Heart right ventricle (tissue), 16 donors: ENCODE measurements around the gene S100A13. TPM values are rescaled to one million over a fixed set of nuclear protein-coding genes. Genes with fewer than 3 reads are reported as not detected.
"Not testable (repeated sequence)": the region's sequence is repeated elsewhere in the genome, so short reads cannot be mapped to it uniquely, and the experiment has no call there.

Experiments
- ATAC-seq, 8 donors: fragments of 200-7000 bp; cut with Tn5 transposase; one replicate each; pipeline ENCODE4 v1.9.1; 2020; ENCODE audit warnings: mild to moderate bottlenecking in 8 of 8, moderate library complexity in 8 of 8, moderate number of reproducible peaks in 1 of 8
- DNase-seq, 2 donors: peaks; one replicate each; pipeline ENCODE4 v3.0.0-alpha.2; 2020
- H3K27ac ChIP-seq, 10 donors: fragments of 200-600 bp; sonication (generic) in 2 of 10; one replicate each; pipeline versions ENCODE4 v1.5.0 to v1.8.0; 2020 to 2022; ENCODE audit warnings: mild to moderate bottlenecking in 3 of 10
- H3K27me3 ChIP-seq, 7 donors: fragments of 200-600 bp; one replicate each; pipeline ENCODE4 v1.8.0; 2021 to 2022; ENCODE audit warnings: mild to moderate bottlenecking in 2 of 7
- H3K36me3 ChIP-seq, 9 donors: fragments of 200-600 bp; sonication (generic) in 1 of 9; one replicate each; pipeline versions ENCODE4 v1.5.0 to v1.8.0; 2020 to 2022; ENCODE audit warnings: mild to moderate bottlenecking in 2 of 9
- H3K4me1 ChIP-seq, 9 donors: fragments of 200-600 bp; sonication (generic) in 1 of 9; one replicate each; pipeline versions ENCODE4 v1.5.0 to v1.8.0; 2020 to 2022; ENCODE audit warnings: mild to moderate bottlenecking in 4 of 9
- H3K4me3 ChIP-seq, 10 donors: fragments of 200-600 bp; sonication (generic) in 2 of 10; one replicate each; pipeline versions ENCODE4 v1.5.0 to v1.8.0; 2020 to 2022; ENCODE audit warnings: mild to moderate bottlenecking in 7 of 10, moderate library complexity in 2 of 10
- H3K9me3 ChIP-seq, 11 donors: fragments of 200-600 bp in 10 of 11; sonication (generic) in 2 of 11; one replicate each; pipeline versions ENCODE4 v1.5.0 to v1.8.0; 2013 to 2022; ENCODE audit warnings: mild to moderate bottlenecking in 2 of 11, control low read depth in 1 of 11, moderate library complexity in 1 of 11
- CTCF ChIP-seq, 9 donors: fragments of 200-600 bp; sonication (generic) in 2 of 9; IDR thresholded peaks; one replicate each; pipeline versions ENCODE4 v1.5.0 to v1.8.0; 2021 to 2022; ENCODE audit warnings: antibody characterized with exemption in 9 of 9, mild to moderate bottlenecking in 5 of 9, moderate library complexity in 1 of 9
- WGBS, 2 donors: extraction: QIAGEN DNeasy Blood & Tissue Kit; methylation state at CpG; one replicate each; pipeline ENCODE4 v1.1.7; 2013; ENCODE audit warnings: inconsistent platforms in 1 of 2; 5-methylcytosine and 5-hydroxymethylcytosine counted together
- intact Hi-C, 10 donors: fragments of 100-400 bp; cut with DNase I; formaldehyde crosslinking; loops; one replicate each; pipeline versions ENCODE4 v1.11.1 to v1.14.2; 2022
- polyA plus RNA-seq, 2 donors: library from polyadenylated mRNA; stranded (reverse); fragments of 200-250 nt; gene quantifications; one replicate each; pipeline ENCODE4 v1.2.3, GENCODE V29; 2013
- total RNA-seq, 10 donors: library from RNA; stranded (reverse); fragmentation: NEBNext Ultra II Directional in 3 of 10; extraction: Animal tissue kit (Norgen Biotek cat#: 25700) in 3 of 10; gene quantifications; one replicate each; pipeline versions ENCODE4 v1.2.1 to v1.2.4, GENCODE V29; 2021 to 2023
- donor health status: Arrhythmogenic right ventricular cardiomyopathy.
- donor health status: ischemic (EF 13 %, LVEDD 7.1; RV severe dilation, severe dysfunction).
- donor health status: healthy with polysubstance abuse.
- donor health status: DM: no; HTN: yes; CAD: no.
- donor health status: DM: no; HTN: no; CAD: no.
- donor health status: ischemic (EF 25% LVEDD 6.9; RV normal size, moderate dysfunction).
- donor health status: ischemic (EF 25% LVEDD 5.7; RV mildly dilated, moderate dysfunction).
- donor health status: healthy.
- donor health status: DM: yes; HTN: yes; CAD: no.
- donor health status: Ischemic cardiomyopathy.
- donor health status: ischemic (EF 35%, LVEDD 5.7; RV mildly dilated, moderate dysfunction).
- donor health status: nonischemic (EF 11% LVEDD 7.7; RV severe dilation, severe dysfunction).
- donor health status: DM: yes; HTN: yes; CAD: no.
- donor health status: PGD.
- donor health status: ischemic (EF 29% LVEDD 5.4; RV normal size, mild dysfunction).
- donor health status: nonischemic (EF 23%, LVEDD 6.1; RV moderate dilation, normal function).

Gene S100A13
- total and polyA plus RNA-seq, 12 donors = 101 to 335 (median 134) TPM

- ATAC-seq (no peak), DNase-seq (no peak)
- H3K9me3 ChIP-seq = no peaks in the 10 kb centered on the region
- peaks cover 0 to 19% (median 3%) of the 10 kb centered on the region in 9 donors for H3K4me1 ChIP-seq
- H3K27ac ChIP-seq = no peak overlapping the region
- WGBS, 2 donors = 91% methylated on average over 6 of the region's 6 CpGs
- no peak overlapping the region for H3K4me3 ChIP-seq
- peaks cover 0 to 8% (median 0%) of the 10 kb centered on the region in 9 donors for H3K36me3 ChIP-seq
- TF ChIP-seq CTCF (IDR thresholded peaks at IDR 0.05) = no peak
- intact Hi-C loops = no loop called here
- no peaks in the 10 kb centered on the region for H3K27me3 ChIP-seq
Observed at GRCh38 chr1:153597206-153597605, 30.1 kb downstream of the S100A13 start.

- no peak overlapping the region for H3K4me3 ChIP-seq
- no peak for ATAC-seq
- intact Hi-C loops = no loop called here
- H3K27me3 ChIP-seq = no peaks in the 10 kb centered on the region
- no peak for DNase-seq
- peaks cover 0 to 1% (median 0%) of the 10 kb centered on the region in 9 donors for H3K4me1 ChIP-seq
- no peaks in the 10 kb centered on the region for H3K36me3 ChIP-seq
- WGBS, 2 donors = 67 to 70% methylated on average over 4 of the region's 4 CpGs
- TF ChIP-seq CTCF (IDR thresholded peaks at IDR 0.05) = no peak
- H3K27ac ChIP-seq = no peak overlapping the region
- H3K9me3 ChIP-seq = no peaks in the 10 kb centered on the region
Observed at GRCh38 chr1:153592748-153593147, 34.6 kb downstream of the S100A13 start.

GRCh38 chr1:153588482-153588881 lies 38.8 kb downstream of the S100A13 start:
- Histone ChIP-seq H3K27ac (no peak overlapping the region), H3K4me1 (peaks cover 0 to 9% (median 0%) of the 10 kb centered on the region in 9 donors)
- TF ChIP-seq CTCF (IDR thresholded peaks at IDR 0.05) = no peak

GRCh38 chr1:153588033-153588432 lies 39.3 kb downstream of the S100A13 start:
- not testable (repeated sequence) for H3K4me1 ChIP-seq, H3K27me3 ChIP-seq, H3K4me3 ChIP-seq, DNase-seq, H3K9me3 ChIP-seq, H3K27ac ChIP-seq, ATAC-seq, H3K36me3 ChIP-seq
- WGBS, 2 donors = 90 to 92% methylated on average over 10 of the region's 10 CpGs
- intact Hi-C loops = loop anchor here in 1 of 10 donors (5.0 kb wide), 1 partner anchor 221 kb away; no protein-coding TSS in a partner anchor

More at GRCh38 chr1:153588482-153588881, 38.8 kb downstream of the S100A13 start:
- ATAC-seq (no peak), DNase-seq (no peak)
- Histone ChIP-seq H3K27me3 (no peaks in the 10 kb centered on the region), H3K9me3 (no peaks in the 10 kb centered on the region), H3K36me3 (no peaks in the 10 kb centered on the region), H3K4me3 (no peak overlapping the region)
- intact Hi-C loops = loop anchor here in 1 of 10 donors (5.0 kb wide), 1 partner anchor 221 kb away; no protein-coding TSS in a partner anchor
- WGBS, 2 donors = 74 to 82% methylated on average over 2 of the region's 2 CpGs

- Histone ChIP-seq H3K9me3 (no peaks in the 10 kb centered on the region), H3K4me3 (no peak overlapping the region), H3K4me1 (peaks cover 0 to 9% (median 0%) of the 10 kb centered on the region in 9 donors), H3K36me3 (no peaks in the 10 kb centered on the region), H3K27ac (no peak overlapping the region), H3K27me3 (no peaks in the 10 kb centered on the region)
- DNase-seq = no peak
- TF ChIP-seq CTCF (IDR thresholded peaks at IDR 0.05) = no peak
- peak in 3 of 8 donors; percentile 53 to 67 (median 55) for ATAC-seq
- 30 to 34% methylated on average over 5 of the region's 5 CpGs for WGBS, 2 donors
- intact Hi-C loops = loop anchor here in 1 of 10 donors (5.0 kb wide), 1 partner anchor 220 kb away; no protein-coding TSS in a partner anchor
Observed at GRCh38 chr1:153587314-153587713, 40.0 kb downstream of the S100A13 start.
